Heart right ventricle (tissue), 16 donors: ENCODE measurements around the gene CORO7. TPM values are rescaled to one million over a fixed set of nuclear protein-coding genes. Genes with fewer than 3 reads are reported as not detected.
"Not testable (repeated sequence)": the region's sequence is repeated elsewhere in the genome, so short reads cannot be mapped to it uniquely, and the experiment has no call there.

Experiments
- ATAC-seq, 8 donors: fragments of 200-7000 bp; cut with Tn5 transposase; one replicate each; pipeline ENCODE4 v1.9.1; 2020; ENCODE audit warnings: mild to moderate bottlenecking in 8 of 8, moderate library complexity in 8 of 8, moderate number of reproducible peaks in 1 of 8
- DNase-seq, 2 donors: peaks; one replicate each; pipeline ENCODE4 v3.0.0-alpha.2; 2020
- H3K27ac ChIP-seq, 10 donors: fragments of 200-600 bp; sonication (generic) in 2 of 10; one replicate each; pipeline versions ENCODE4 v1.5.0 to v1.8.0; 2020 to 2022; ENCODE audit warnings: mild to moderate bottlenecking in 3 of 10
- H3K27me3 ChIP-seq, 7 donors: fragments of 200-600 bp; one replicate each; pipeline ENCODE4 v1.8.0; 2021 to 2022; ENCODE audit warnings: mild to moderate bottlenecking in 2 of 7
- H3K36me3 ChIP-seq, 9 donors: fragments of 200-600 bp; sonication (generic) in 1 of 9; one replicate each; pipeline versions ENCODE4 v1.5.0 to v1.8.0; 2020 to 2022; ENCODE audit warnings: mild to moderate bottlenecking in 2 of 9
- H3K4me1 ChIP-seq, 9 donors: fragments of 200-600 bp; sonication (generic) in 1 of 9; one replicate each; pipeline versions ENCODE4 v1.5.0 to v1.8.0; 2020 to 2022; ENCODE audit warnings: mild to moderate bottlenecking in 4 of 9
- H3K4me3 ChIP-seq, 10 donors: fragments of 200-600 bp; sonication (generic) in 2 of 10; one replicate each; pipeline versions ENCODE4 v1.5.0 to v1.8.0; 2020 to 2022; ENCODE audit warnings: mild to moderate bottlenecking in 7 of 10, moderate library complexity in 2 of 10
- H3K9me3 ChIP-seq, 11 donors: fragments of 200-600 bp in 10 of 11; sonication (generic) in 2 of 11; one replicate each; pipeline versions ENCODE4 v1.5.0 to v1.8.0; 2013 to 2022; ENCODE audit warnings: mild to moderate bottlenecking in 2 of 11, control low read depth in 1 of 11, moderate library complexity in 1 of 11
- WGBS, 2 donors: extraction: QIAGEN DNeasy Blood & Tissue Kit; methylation state at CpG; one replicate each; pipeline ENCODE4 v1.1.7; 2013; ENCODE audit warnings: inconsistent platforms in 1 of 2; 5-methylcytosine and 5-hydroxymethylcytosine counted together
- intact Hi-C, 10 donors: fragments of 100-400 bp; cut with DNase I; formaldehyde crosslinking; loops; one replicate each; pipeline versions ENCODE4 v1.11.1 to v1.14.2; 2022
- polyA plus RNA-seq, 2 donors: library from polyadenylated mRNA; stranded (reverse); fragments of 200-250 nt; gene quantifications; one replicate each; pipeline ENCODE4 v1.2.3, GENCODE V29; 2013
- total RNA-seq, 10 donors: library from RNA; stranded (reverse); fragmentation: NEBNext Ultra II Directional in 3 of 10; extraction: Animal tissue kit (Norgen Biotek cat#: 25700) in 3 of 10; gene quantifications; one replicate each; pipeline versions ENCODE4 v1.2.1 to v1.2.4, GENCODE V29; 2021 to 2023
- TF ChIP-seq, protein P1 (sequence below), 9 donors: fragments of 200-600 bp; sonication (generic) in 2 of 9; IDR thresholded peaks; one replicate each; pipeline versions ENCODE4 v1.5.0 to v1.8.0; 2021 to 2022; ENCODE audit warnings: antibody characterized with exemption in 9 of 9, mild to moderate bottlenecking in 5 of 9, moderate library complexity in 1 of 9
- donor health status: Arrhythmogenic right ventricular cardiomyopathy.
- donor health status: ischemic (EF 13 %, LVEDD 7.1; RV severe dilation, severe dysfunction).
- donor health status: healthy with polysubstance abuse.
- donor health status: DM: no; HTN: yes; CAD: no.
- donor health status: DM: no; HTN: no; CAD: no.
- donor health status: ischemic (EF 25% LVEDD 6.9; RV normal size, moderate dysfunction).
- donor health status: ischemic (EF 25% LVEDD 5.7; RV mildly dilated, moderate dysfunction).
- donor health status: healthy.
- donor health status: DM: yes; HTN: yes; CAD: no.
- donor health status: Ischemic cardiomyopathy.
- donor health status: ischemic (EF 35%, LVEDD 5.7; RV mildly dilated, moderate dysfunction).
- donor health status: nonischemic (EF 11% LVEDD 7.7; RV severe dilation, severe dysfunction).
- donor health status: DM: yes; HTN: yes; CAD: no.
- donor health status: PGD.
- donor health status: ischemic (EF 29% LVEDD 5.4; RV normal size, mild dysfunction).
- donor health status: nonischemic (EF 23%, LVEDD 6.1; RV moderate dilation, normal function).

Gene CORO7
- total and polyA plus RNA-seq, 12 donors, result 6.5 to 21.8 (median 10.9) TPM

DNA sequence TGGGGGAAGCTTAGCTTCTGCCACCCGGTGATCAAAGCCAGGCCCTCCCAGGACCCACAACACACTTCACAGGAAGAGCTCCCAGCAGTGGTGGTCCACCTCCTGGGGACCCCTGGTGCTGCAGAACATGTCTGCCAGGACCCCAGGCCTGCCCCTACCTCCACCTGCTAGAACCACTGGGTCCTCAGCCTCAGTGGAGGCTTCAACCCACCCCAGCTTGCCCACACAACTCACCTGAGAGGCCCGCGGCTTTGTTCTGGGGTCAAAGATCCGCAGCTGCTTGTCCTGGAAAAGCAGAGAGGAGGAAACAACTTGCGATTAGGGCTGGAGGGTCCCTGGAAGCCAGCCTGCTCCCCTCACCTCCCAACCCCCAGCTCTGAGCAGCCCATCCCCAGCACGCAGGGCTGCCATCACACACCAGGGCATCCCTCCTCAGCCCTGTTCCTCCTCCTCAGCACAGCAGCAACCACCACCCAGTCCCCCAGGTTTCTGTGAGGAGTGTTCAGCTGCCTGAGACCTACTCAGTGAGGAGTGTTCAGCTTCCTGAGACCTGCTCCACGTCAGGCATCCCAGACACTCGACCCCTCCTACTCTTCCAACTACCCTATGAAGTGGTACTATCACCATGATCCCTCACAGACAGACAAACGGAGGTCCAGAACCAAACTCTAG is 21.2 kb downstream of the CORO7 start:
- no peak overlapping the region for H3K27ac ChIP-seq
- TF ChIP-seq, protein P1, sequence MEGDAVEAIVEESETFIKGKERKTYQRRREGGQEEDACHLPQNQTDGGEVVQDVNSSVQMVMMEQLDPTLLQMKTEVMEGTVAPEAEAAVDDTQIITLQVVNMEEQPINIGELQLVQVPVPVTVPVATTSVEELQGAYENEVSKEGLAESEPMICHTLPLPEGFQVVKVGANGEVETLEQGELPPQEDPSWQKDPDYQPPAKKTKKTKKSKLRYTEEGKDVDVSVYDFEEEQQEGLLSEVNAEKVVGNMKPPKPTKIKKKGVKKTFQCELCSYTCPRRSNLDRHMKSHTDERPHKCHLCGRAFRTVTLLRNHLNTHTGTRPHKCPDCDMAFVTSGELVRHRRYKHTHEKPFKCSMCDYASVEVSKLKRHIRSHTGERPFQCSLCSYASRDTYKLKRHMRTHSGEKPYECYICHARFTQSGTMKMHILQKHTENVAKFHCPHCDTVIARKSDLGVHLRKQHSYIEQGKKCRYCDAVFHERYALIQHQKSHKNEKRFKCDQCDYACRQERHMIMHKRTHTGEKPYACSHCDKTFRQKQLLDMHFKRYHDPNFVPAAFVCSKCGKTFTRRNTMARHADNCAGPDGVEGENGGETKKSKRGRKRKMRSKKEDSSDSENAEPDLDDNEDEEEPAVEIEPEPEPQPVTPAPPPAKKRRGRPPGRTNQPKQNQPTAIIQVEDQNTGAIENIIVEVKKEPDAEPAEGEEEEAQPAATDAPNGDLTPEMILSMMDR (IDR thresholded peaks at IDR 0.05), result no peak
- intact Hi-C loops, result no loop called here
- no peak overlapping the region for H3K4me3 ChIP-seq
- H3K4me1 ChIP-seq, result peaks cover 0 to 26% (median 13%) of the 10 kb centered on the region in 9 donors
- no peaks in the 10 kb centered on the region for H3K9me3 ChIP-seq
- peaks cover 0 to 94% (median 7%) of the 10 kb centered on the region in 9 donors for H3K36me3 ChIP-seq
- ATAC-seq (no peak), DNase-seq (no peak)
- no peaks in the 10 kb centered on the region for H3K27me3 ChIP-seq
- 75 to 76% methylated on average over 9 of the region's 9 CpGs for WGBS, 2 donors

DNA sequence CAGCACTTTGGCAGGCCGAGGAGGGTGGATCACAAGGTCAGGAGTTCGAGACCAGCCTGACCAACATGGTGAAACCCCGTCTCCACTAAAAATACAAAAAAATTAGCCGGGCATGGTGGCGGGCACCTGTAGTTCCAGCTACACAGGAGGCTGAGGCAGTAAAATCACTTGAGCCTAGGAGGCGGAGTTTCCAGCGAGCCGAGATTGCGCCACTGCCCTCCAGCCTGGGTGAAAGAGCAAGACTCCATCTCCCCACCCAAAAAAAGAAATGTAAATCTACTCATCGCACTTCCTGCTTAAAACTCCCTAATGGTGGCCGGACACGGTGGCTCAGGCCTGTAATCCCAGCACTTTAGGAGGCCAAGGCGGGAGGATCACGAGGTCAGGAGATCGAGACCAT is 22.5 kb downstream of the CORO7 start:
- peaks cover 0 to 94% (median 7%) of the 10 kb centered on the region in 9 donors for H3K36me3 ChIP-seq
- peaks cover 0 to 40% (median 22%) of the 10 kb centered on the region in 9 donors for H3K4me1 ChIP-seq
- ATAC-seq, H3K9me3 ChIP-seq, H3K4me3 ChIP-seq, DNase-seq, intact Hi-C loops, H3K27me3 ChIP-seq: not testable (repeated sequence)
- WGBS, 2 donors, result 97% methylated on average over 15 of the region's 15 CpGs
- H3K27ac ChIP-seq, result peak overlapping the region in 3 of 10 donors; percentile 3 to 47 (median 10)

DNA sequence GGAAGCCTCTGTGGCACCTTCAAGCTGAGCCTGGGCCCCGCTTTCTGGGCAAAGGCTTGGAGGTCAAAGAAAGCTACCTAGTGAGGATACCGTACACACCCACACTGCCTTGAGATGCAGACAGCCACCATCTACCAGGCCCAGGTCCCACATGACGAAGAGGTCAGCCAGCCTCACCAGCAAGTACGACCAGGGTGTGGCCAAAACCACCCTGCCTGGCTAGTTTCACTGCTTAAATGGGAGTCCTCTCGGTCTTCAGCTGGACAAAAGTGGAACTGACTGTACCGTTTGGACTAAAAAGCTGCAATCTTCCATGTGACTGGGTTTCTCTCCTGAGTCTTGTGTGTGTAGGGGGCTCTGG is 23.2 kb downstream of the CORO7 start:
- ATAC-seq, result no peak
- 71 to 80% methylated on average over 6 of the region's 6 CpGs for WGBS, 2 donors
- H3K27ac ChIP-seq, result peak overlapping the region in 8 of 10 donors; percentile 3 to 69 (median 56)
- DNase-seq, result no peak
- H3K27me3 ChIP-seq, result no peaks in the 10 kb centered on the region
- intact Hi-C loops, result no loop called here
- peaks cover 0 to 46% (median 24%) of the 10 kb centered on the region in 9 donors for H3K4me1 ChIP-seq
- no peaks in the 10 kb centered on the region for H3K9me3 ChIP-seq
- TF ChIP-seq, protein P1 (IDR thresholded peaks at IDR 0.05), result no peak
- peaks cover 0 to 94% (median 7%) of the 10 kb centered on the region in 9 donors for H3K36me3 ChIP-seq
- H3K4me3 ChIP-seq, result no peak overlapping the region

DNA sequence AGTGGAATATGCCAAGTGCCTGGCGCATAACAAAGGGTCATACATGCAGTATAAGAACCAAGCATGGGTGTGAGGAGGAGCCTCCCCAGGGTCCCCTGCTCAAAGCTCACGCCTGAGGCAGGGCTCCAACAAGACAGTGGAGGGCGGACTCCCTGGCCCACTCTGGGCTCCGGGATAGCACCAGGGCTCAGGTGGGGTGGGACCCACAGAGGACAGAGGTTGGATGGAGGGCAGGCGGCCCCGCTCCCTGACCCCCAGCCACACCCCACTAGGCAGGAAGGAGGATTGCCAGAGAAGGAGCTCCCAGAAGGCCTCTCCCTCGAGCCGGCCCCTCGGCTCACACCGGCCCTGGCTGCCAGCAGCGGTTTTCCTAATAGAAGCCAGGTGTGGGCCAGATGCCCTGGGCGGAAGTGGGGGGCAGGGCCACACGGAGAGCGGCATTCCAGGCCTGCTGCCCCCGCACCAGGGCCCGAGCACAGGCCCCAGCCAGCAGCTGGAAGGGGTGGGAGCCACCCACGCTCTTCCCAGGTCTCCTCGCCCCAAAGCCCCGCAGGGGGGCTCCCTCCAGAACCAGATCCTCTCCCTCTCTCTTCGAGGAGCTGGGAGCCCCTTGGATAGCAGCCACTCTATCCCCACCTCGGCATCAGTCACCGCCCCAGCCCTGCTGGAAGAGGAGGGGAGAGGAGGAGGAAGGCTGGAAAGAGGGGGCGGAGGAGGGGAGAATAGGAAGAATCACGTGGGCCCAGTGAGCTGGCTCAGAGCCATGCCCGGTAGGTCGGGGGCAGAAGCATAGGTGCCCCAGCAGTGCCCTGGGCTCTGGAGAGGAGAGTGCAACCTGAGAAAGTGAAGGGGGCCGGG is 23.8 kb downstream of the CORO7 start:
- peaks cover 0 to 52% (median 29%) of the 10 kb centered on the region in 9 donors for H3K4me1 ChIP-seq
- H3K36me3 ChIP-seq, result peaks cover 0 to 94% (median 2%) of the 10 kb centered on the region in 9 donors

More for the DNA sequence above, 23.8 kb downstream of the CORO7 start:
- DNase-seq (no peak), ATAC-seq (peak in 7 of 8 donors; percentile 6 to 57 (median 29))
- TF ChIP-seq, protein P1 (IDR thresholded peaks at IDR 0.05), result no peak
- no peak overlapping the region for H3K4me3 ChIP-seq
- intact Hi-C loops, result no loop called here
- 51 to 58% methylated on average over 27 of the region's 27 CpGs for WGBS, 2 donors
- H3K9me3 ChIP-seq, result no peaks in the 10 kb centered on the region
- H3K27me3 ChIP-seq, result no peaks in the 10 kb centered on the region
- H3K27ac ChIP-seq, result peak overlapping the region in 8 of 10 donors; percentile 3 to 69 (median 56)
